K562 (cell line): ENCODE data around the gene PTX3.

Source experiments
- EZH2 ChIP-seq: IDR thresholded peaks from 2 replicates; pipeline ENCODE4 v1.6.1; 2012; ENCODE audit warnings: low read depth, mild to moderate bottlenecking, inconsistent platforms, low read length, borderline replicate concordance
- FIP1L1 ChIP-seq: fragments of 200-400 bp; formaldehyde crosslinking; IDR thresholded peaks from 2 replicates; pipeline ENCODE4 v1.6.1; 2018; ENCODE audit warnings: mild to moderate bottlenecking, low read depth, low read length; ENCODE audit not compliant: poor library complexity, severe bottlenecking
- FOSL1 ChIP-seq: fragments of 200-800 bp; sonication (Bioruptor generic); conservative IDR thresholded peaks from 2 replicates; pipeline ENCODE4 v1.6.1; 2016; ENCODE audit warnings: missing genetic modification characterization, missing compliant biosample characterization
- MAFK ChIP-seq: IDR thresholded peaks from 2 replicates; pipeline ENCODE4 v1.6.1; 2011; ENCODE audit warnings: low read length, improper control_type of control experiment
- MED1 ChIP-seq: sonication (generic); formaldehyde crosslinking; IDR thresholded peaks from 2 replicates; pipeline ENCODE4 v1.8.1; 2023; ENCODE audit warnings: missing genetic modification reagents, borderline replicate concordance
- POLR2A ChIP-seq: fragments of 450-650 bp; conservative IDR thresholded peaks from 2 replicates; pipeline ENCODE4 v1.6.1; 2016
- SMAD4 ChIP-seq: fragments of 250-450 bp; sonication (Bioruptor Pico); conservative IDR thresholded peaks from 2 replicates; pipeline ENCODE4 v1.8.0; 2021; ENCODE audit warnings: inconsistent platforms, mild to moderate bottlenecking, moderate library complexity
- ZNF232 ChIP-seq: sonication (generic); formaldehyde crosslinking; IDR thresholded peaks from 2 replicates; pipeline ENCODE4 v1.8.0; 2022; ENCODE audit warnings: mild to moderate bottlenecking, missing genetic modification reagents
- TF ChIP-seq, protein P1 (sequence below), 2 experiments: fragments of 450-650 bp; formaldehyde crosslinking in 1 of 2; IDR thresholded peaks; 2 replicates each; pipeline versions ENCODE4 v1.4.0 to v1.6.1; 2014 to 2020; ENCODE audit warnings: mild to moderate bottlenecking in 2 of 2, borderline replicate concordance in 1 of 2, low read depth in 1 of 2
- TF ChIP-seq, protein P2 (sequence below): fragments of 150-350 bp; conservative IDR thresholded peaks from 2 replicates; pipeline ENCODE4 v1.6.1; 2014; ENCODE audit warnings: low read length
- TF ChIP-seq, protein P3 (sequence below): sonication (generic); formaldehyde crosslinking; IDR thresholded peaks from 2 replicates; pipeline ENCODE4 v1.5.0; 2020; ENCODE audit warnings: missing genetic modification reagents

DNA sequence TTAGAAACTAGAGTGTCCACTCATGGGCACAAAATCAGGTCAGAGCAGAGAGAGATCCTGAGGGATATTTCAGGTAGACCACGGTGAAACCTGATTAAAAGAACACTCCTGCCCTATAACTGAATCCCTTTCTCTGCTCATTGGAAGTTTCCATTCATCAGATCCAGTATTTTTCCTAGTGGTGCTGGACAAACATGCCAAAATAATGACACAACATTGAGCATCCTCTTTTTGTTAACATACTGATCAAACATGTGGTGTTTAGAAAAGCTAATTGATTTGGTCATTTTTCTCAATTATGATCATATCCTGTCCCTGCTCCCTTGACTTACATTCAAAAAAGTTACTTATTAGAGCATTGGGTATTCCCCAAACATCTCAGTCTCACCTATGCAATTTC, 27.2 kb downstream of the PTX3 start:
- TF ChIP-seq, protein P1, sequence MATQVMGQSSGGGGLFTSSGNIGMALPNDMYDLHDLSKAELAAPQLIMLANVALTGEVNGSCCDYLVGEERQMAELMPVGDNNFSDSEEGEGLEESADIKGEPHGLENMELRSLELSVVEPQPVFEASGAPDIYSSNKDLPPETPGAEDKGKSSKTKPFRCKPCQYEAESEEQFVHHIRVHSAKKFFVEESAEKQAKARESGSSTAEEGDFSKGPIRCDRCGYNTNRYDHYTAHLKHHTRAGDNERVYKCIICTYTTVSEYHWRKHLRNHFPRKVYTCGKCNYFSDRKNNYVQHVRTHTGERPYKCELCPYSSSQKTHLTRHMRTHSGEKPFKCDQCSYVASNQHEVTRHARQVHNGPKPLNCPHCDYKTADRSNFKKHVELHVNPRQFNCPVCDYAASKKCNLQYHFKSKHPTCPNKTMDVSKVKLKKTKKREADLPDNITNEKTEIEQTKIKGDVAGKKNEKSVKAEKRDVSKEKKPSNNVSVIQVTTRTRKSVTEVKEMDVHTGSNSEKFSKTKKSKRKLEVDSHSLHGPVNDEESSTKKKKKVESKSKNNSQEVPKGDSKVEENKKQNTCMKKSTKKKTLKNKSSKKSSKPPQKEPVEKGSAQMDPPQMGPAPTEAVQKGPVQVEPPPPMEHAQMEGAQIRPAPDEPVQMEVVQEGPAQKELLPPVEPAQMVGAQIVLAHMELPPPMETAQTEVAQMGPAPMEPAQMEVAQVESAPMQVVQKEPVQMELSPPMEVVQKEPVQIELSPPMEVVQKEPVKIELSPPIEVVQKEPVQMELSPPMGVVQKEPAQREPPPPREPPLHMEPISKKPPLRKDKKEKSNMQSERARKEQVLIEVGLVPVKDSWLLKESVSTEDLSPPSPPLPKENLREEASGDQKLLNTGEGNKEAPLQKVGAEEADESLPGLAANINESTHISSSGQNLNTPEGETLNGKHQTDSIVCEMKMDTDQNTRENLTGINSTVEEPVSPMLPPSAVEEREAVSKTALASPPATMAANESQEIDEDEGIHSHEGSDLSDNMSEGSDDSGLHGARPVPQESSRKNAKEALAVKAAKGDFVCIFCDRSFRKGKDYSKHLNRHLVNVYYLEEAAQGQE (IDR thresholded peaks at IDR 0.05; ENCODE audit: borderline replicate concordance), result no peak
- TF ChIP-seq, protein P1 (CRISPR knock-in tag; IDR thresholded peaks at IDR 0.05; ENCODE audit: low read depth), result no peak
- TF ChIP-seq ZNF232 (no peak), SMAD4 (CRISPR knock-in tag) (no peak), POLR2A (no peak), EZH2 (no peak), MAFK (no peak), MED1 (CRISPR knock-in tag) (no peak), FIP1L1 (no peak), FOSL1 (tag) (no peak)
- TF ChIP-seq, protein P2, sequence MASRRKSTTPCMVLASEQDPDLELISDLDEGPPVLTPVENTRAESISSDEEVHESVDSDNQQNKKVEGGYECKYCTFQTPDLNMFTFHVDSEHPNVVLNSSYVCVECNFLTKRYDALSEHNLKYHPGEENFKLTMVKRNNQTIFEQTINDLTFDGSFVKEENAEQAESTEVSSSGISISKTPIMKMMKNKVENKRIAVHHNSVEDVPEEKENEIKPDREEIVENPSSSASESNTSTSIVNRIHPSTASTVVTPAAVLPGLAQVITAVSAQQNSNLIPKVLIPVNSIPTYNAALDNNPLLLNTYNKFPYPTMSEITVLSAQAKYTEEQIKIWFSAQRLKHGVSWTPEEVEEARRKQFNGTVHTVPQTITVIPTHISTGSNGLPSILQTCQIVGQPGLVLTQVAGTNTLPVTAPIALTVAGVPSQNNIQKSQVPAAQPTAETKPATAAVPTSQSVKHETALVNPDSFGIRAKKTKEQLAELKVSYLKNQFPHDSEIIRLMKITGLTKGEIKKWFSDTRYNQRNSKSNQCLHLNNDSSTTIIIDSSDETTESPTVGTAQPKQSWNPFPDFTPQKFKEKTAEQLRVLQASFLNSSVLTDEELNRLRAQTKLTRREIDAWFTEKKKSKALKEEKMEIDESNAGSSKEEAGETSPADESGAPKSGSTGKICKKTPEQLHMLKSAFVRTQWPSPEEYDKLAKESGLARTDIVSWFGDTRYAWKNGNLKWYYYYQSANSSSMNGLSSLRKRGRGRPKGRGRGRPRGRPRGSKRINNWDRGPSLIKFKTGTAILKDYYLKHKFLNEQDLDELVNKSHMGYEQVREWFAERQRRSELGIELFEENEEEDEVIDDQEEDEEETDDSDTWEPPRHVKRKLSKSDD, result no peak
- TF ChIP-seq, protein P3, sequence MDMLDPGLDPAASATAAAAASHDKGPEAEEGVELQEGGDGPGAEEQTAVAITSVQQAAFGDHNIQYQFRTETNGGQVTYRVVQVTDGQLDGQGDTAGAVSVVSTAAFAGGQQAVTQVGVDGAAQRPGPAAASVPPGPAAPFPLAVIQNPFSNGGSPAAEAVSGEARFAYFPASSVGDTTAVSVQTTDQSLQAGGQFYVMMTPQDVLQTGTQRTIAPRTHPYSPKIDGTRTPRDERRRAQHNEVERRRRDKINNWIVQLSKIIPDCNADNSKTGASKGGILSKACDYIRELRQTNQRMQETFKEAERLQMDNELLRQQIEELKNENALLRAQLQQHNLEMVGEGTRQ (CRISPR knock-in tag), result no peak
